GM19395 (cell line): ENCODE data around the gene SLC41A2.
"Not testable (repeated sequence)": the region's sequence is repeated elsewhere in the genome, so short reads cannot be mapped to it uniquely, and the experiment has no call there.

Experiments
- ATAC-seq: cut with Tn5 transposase; IDR thresholded peaks from one replicate; pipeline ENCODE4 v1.9.1; 2021; ENCODE audit warnings: mild to moderate bottlenecking, moderate library complexity; ENCODE audit not compliant: unreplicated experiment

The SLC41A2 gene

GRCh38 chr12:104964856-104965205 is 6.7 kb upstream of the SLC41A2 start:
- no peak for ATAC-seq

- ATAC-seq = no peak
Observed at GRCh38 chr12:104964167-104964855, 6.2 kb upstream of the SLC41A2 start.

DNA sequence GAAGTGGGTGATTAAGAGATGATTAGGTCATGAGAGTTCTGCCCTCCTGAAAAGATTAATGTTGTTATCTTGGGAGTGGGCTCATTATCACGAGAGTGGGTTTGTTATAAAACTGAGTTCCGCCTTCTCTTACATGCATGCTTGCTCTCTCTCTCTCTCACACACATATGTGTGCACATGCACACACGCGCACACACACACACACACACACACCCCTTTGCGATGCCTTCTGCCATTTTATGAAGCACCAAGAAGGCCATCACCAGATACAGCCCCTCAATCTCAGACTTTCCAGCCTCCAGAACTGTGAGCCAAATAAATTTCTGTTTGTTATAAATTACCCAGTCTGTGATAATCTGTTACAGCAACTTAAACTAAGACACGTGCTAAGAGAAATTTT is 5.7 kb upstream of the SLC41A2 start:
- no peak for ATAC-seq

GRCh38 chr12:104960464-104960863 is 2.4 kb upstream of the SLC41A2 start:
- ATAC-seq = no peak

GRCh38 chr12:104959335-104959841 is 1.3 kb upstream of the SLC41A2 start:
- no peak for ATAC-seq

GRCh38 chr12:104958805-104959334 is 780 bp upstream of the SLC41A2 start:
- ATAC-seq = no peak

DNA sequence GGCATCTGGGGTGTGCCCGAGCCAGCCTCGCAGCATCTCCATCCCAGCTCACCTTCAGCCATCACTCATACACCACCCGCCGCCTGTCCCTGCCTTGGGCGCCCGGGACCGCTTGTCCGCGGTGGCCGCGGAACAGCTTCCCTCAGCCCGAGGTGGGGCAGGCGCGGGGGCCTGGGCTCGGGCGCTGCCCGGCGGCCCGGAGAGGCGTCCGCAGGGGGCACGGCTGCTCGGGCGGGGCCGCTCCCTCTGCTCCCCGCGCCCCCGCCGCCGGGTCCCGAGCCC is 430 bp downstream of the SLC41A2 start:
- ATAC-seq = peak; percentile 35

GRCh38 chr12:104956870-104957718 is 996 bp downstream of the SLC41A2 start:
- no peak for ATAC-seq

GRCh38 chr12:104955703-104956102 is 2.4 kb downstream of the SLC41A2 start:
- ATAC-seq = no peak

GRCh38 chr12:104953323-104953722 is 4.8 kb downstream of the SLC41A2 start:
- ATAC-seq = no peak

DNA sequence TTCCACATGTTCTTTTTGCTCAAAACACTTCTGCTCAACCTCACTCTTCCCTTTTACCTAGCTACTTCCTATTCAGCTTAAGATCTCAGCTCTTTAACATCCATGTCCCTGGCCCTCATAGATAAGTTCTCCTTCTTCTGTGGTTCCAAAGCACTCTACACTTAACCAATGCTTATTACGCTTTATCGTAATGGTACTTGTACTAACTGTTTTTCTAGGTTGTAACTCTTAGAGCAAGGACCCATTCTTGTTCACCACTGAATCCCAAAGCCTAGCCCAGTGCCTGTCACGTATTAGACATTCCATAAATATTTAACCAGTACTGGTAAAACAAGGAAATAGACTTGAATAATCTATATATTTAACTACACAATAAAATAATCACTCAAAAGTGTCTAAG is 5.3 kb downstream of the SLC41A2 start:
- ATAC-seq = no peak

- no peak for ATAC-seq
Observed at GRCh38 chr12:104951759-104952509, 6.2 kb downstream of the SLC41A2 start.

- ATAC-seq = not testable (repeated sequence)
Observed at GRCh38 chr12:104948716-104949115, 9.4 kb downstream of the SLC41A2 start.

- ATAC-seq = no peak
Observed at GRCh38 chr12:104944252-104944651, 13.8 kb downstream of the SLC41A2 start.

- not testable (repeated sequence) for ATAC-seq
Observed at GRCh38 chr12:104943401-104943800, 14.7 kb downstream of the SLC41A2 start.

DNA sequence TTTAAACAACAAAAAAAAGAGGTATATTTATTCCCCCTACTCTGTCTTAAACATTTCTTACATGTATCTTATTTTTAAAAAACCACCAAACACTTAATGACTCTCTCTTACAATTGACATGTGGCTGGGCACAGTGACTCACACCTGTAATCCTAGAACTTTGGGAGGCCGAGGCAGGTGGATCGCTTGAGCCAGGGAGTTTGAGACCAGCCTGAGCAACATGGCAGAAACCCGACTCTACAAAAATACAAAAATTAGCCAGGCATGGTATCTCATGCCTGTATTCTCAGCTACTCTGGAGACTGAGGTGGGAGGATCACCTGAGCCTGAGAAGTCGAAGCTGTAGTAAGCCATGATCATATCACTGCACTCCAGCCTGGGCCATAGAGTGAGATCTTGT is 16.0 kb downstream of the SLC41A2 start:
- no peak for ATAC-seq

- no peak for ATAC-seq
Observed at GRCh38 chr12:104941454-104941853, 16.6 kb downstream of the SLC41A2 start.

DNA sequence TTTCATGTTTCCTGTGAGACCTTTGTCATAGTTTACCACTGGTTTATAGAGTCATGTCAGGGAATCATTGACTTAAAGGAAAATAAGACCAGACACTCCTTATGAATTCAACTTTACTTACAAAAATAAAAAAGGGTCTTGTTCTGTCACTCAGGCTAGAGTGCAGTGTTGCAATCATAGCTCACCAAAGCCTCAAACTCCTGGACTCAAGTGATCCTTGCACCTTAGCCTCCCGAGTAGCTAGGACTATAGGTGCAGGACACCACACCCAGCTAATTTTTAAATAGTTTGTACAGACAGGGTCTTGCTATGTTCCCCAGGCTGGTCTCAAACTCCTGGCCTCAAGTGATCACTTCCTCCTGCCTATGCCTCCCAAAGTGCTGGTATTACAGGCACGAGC is 19.0 kb downstream of the SLC41A2 start:
- no peak for ATAC-seq

- no peak for ATAC-seq
Observed at GRCh38 chr12:104938371-104938770, 19.7 kb downstream of the SLC41A2 start.

DNA sequence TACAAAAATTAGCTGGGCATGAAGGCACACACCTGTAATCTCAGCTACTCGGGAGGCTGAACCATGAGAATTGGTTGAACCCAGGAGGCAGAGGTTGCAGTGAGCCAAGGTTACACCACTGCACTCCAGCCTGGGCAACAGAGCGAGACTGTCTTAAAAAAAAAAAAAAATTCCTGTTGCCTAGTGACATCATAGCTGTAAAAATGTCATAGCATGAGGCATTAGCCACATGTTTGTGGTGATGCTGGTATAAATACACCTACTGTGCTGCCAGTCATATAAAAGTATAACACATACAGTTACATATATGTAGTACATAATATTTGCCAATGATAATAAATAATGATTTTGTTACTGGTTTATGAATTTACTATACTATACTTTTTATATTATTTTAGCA is 22.2 kb downstream of the SLC41A2 start:
- ATAC-seq = no peak

- ATAC-seq = no peak
Observed at GRCh38 chr12:104933778-104934177, 24.3 kb downstream of the SLC41A2 start.
